Ishikawa (cell line): Measurements from ENCODE around the gene TMEM198.

ENCODE experiments used
- CREB1 ChIP-seq: IDR thresholded peaks from 2 replicates; pipeline ENCODE4 v1.6.1; 2012; ENCODE audit warnings: low read depth
- EP300 ChIP-seq: IDR thresholded peaks from 2 replicates; pipeline ENCODE4 v1.6.1; 2012; ENCODE audit warnings: borderline replicate concordance
- FOXM1 ChIP-seq: IDR thresholded peaks from 2 replicates; pipeline ENCODE4 v1.6.1; 2012; ENCODE audit warnings: low read depth, borderline replicate concordance
- NFIC ChIP-seq: IDR thresholded peaks from 2 replicates; pipeline ENCODE4 v1.6.1; 2012
- RAD21 ChIP-seq: IDR thresholded peaks from 2 replicates; pipeline ENCODE4 v1.6.1; 2012; ENCODE audit warnings: low read depth
- TAF1 ChIP-seq: IDR thresholded peaks from 2 replicates; pipeline ENCODE4 v1.6.1; 2012; ENCODE audit warnings: low read depth, mild to moderate bottlenecking

GRCh38 chr2:219512524-219513216 lies 31.2 kb upstream of the TMEM198 start:
- TF ChIP-seq FOXM1 (no peak), EP300 (no peak), CREB1 (no peak), RAD21 (no peak), TAF1 (no peak), NFIC (no peak)
